Measurements from ENCODE around the gene NOS1AP.

- TF ChIP-seq CTCF (IDR thresholded peaks at IDR 0.05 in 2 of 3, conservative IDR thresholded peaks at IDR 0.05 in 1 of 3; ENCODE audit: borderline replicate concordance in 1 of 3, insufficient read depth in 1 of 3, low read depth in 2 of 3, low read length in 2 of 3) (no peak), POLR2A (IDR thresholded peaks at IDR 0.05; ENCODE audit: borderline replicate concordance, extremely low read depth, insufficient read depth, insufficient read length) (no peak), EZH2phosphoT487 (IDR thresholded peaks at IDR 0.05; ENCODE audit: borderline replicate concordance) (no peak), SIN3A (IDR thresholded peaks at IDR 0.05; ENCODE audit: low read depth) (no peak), YY1 (IDR thresholded peaks at IDR 0.05; ENCODE audit: extremely low read depth, insufficient replicate concordance, low read depth, low read length) (no peak), EZH2 (IDR thresholded peaks at IDR 0.05) (no peak), RAD21 (IDR thresholded peaks at IDR 0.05; ENCODE audit: low read depth) (no peak), SP1 (IDR thresholded peaks at IDR 0.05; ENCODE audit: low read depth) (no peak), POLR2AphosphoS5 (IDR thresholded peaks at IDR 0.05; ENCODE audit: low read depth, low read length) (no peak), ZNF274 (IDR thresholded peaks at IDR 0.05; ENCODE audit: low read depth, low read length) (no peak), MAX (IDR thresholded peaks at IDR 0.05) (no peak)
Measured at GRCh38 chr1:162093095-162093494, 23.6 kb downstream of the NOS1AP start.
